HepG2 (cell line): Measurements from ENCODE around the gene PPARA.

Experiments used
- GABPA ChIP-seq, 2 experiments: IDR thresholded peaks; 2 replicates each; pipeline ENCODE4 v1.6.1; 2011 to 2016; ENCODE audit warnings: low read depth in 2 of 2, low read length in 1 of 2, missing biosample characterization in 1 of 2, missing genetic modification characterization in 1 of 2
- MAFF ChIP-seq: IDR thresholded peaks from 2 replicates; pipeline ENCODE4 v1.6.1; 2011; ENCODE audit warnings: low read depth, low read length, improper control_type of control experiment
- MED8 ChIP-seq: sonication (generic); formaldehyde crosslinking; IDR thresholded peaks from 2 replicates; pipeline ENCODE4 v1.8.1; 2023; ENCODE audit warnings: mild to moderate bottlenecking, missing genetic modification reagents; ENCODE audit not compliant: insufficient replicate concordance
- MYC ChIP-seq: sonication (generic); formaldehyde crosslinking; IDR thresholded peaks from 2 replicates; pipeline ENCODE4 v1.9.0; 2021; ENCODE audit warnings: missing genetic modification reagents, borderline replicate concordance
- TBP ChIP-seq: sonication (generic); formaldehyde crosslinking; IDR thresholded peaks from 2 replicates; pipeline ENCODE4 v1.5.0; 2020; ENCODE audit warnings: missing genetic modification reagents
- ZZZ3 ChIP-seq: sonication (generic); formaldehyde crosslinking; IDR thresholded peaks from 2 replicates; pipeline ENCODE4 v1.4.0; 2020; ENCODE audit warnings: missing genetic modification reagents, mild to moderate bottlenecking, borderline replicate concordance
- TF ChIP-seq, protein P1 (sequence below), 2 experiments: sonication (generic) in 1 of 2; formaldehyde crosslinking in 1 of 2; IDR thresholded peaks; 2 replicates each; pipeline versions ENCODE4 v1.5.1 to v1.6.1; 2011 to 2020; ENCODE audit warnings: borderline replicate concordance in 1 of 2, low read depth in 1 of 2, low read length in 1 of 2, mild to moderate bottlenecking in 1 of 2, missing genetic modification reagents in 1 of 2, moderate library complexity in 1 of 2

DNA sequence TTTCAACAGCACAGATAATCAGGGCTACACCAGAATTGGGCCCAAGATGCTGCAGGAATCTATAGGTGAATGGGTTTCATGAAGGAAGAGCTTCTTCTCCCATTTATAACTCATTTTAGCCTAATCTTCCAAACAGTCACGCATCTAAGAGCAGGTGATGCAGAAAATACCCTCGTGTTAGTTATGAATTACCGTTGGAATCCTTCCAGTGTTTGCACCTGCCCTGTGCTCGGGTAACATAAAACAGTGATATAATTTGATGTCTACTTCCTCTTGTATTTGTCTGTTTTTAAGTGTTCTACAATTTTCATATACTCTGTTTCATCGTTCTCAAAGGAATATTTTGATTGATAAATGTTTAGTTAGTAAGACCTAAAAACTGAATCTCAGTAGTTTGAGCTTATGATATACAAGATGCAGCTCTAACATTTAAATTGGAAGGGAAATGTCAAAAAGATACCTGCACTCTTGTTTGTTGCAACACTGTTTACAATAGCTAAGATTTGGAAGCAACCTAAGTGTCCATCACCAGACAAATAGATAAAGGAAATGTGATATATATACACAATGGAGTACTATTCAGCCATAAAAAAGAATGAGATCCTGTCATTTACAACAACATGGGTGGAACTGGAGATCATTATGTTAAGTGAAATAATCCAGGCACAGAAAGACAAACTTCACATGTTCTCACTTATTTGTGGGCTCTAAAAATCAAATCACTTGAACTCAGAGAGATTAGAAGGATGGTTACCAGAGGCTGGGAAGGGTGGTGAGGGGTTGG lies 42.1 kb downstream of the PPARA start:
- TF ChIP-seq ZZZ3 (no peak), MED8 (CRISPR knock-in tag) (no peak), MYC (CRISPR knock-in tag) (no peak), TBP (CRISPR knock-in tag) (no peak), GABPA (IDR thresholded peaks at IDR 0.05; ENCODE audit: low read depth, low read length) (no peak), GABPA (CRISPR knock-in tag; IDR thresholded peaks at IDR 0.05; ENCODE audit: low read depth) (no peak), MAFF (no peak)
- TF ChIP-seq, protein P1, sequence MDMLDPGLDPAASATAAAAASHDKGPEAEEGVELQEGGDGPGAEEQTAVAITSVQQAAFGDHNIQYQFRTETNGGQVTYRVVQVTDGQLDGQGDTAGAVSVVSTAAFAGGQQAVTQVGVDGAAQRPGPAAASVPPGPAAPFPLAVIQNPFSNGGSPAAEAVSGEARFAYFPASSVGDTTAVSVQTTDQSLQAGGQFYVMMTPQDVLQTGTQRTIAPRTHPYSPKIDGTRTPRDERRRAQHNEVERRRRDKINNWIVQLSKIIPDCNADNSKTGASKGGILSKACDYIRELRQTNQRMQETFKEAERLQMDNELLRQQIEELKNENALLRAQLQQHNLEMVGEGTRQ (IDR thresholded peaks at IDR 0.05; ENCODE audit: low read depth, low read length), result no peak
- TF ChIP-seq, protein P1 (CRISPR knock-in tag; IDR thresholded peaks at IDR 0.05; ENCODE audit: borderline replicate concordance), result no peak
